Measurements from ENCODE around the gene OSTC.

OSTC gene

DNA sequence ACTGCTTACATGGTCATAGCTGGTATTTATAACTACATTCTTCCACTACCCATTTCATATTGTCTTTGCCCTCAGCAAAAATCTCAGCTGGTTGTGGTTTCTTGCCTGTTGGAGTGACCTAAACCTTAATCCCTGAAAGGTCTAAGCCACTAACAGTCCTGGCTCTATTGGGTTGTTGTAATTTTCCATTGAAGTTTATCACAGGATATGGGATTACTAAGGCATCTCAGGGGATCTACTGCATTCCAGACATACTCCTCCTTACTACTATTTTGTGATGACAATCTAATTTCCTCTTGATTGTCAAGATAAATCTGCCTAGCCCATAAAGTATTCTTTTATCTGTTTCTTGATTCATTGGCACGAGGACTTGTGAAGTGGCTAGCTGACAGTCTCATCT, 6.2 kb upstream of the OSTC start:
- CTCF ChIA-PET, result interaction anchor here (0.6 kb wide), 1 partner anchor 743 kb away, joined by 6 read pairs; no protein-coding TSS in a partner anchor

GRCh38 chr4:108646706-108647105, 3.7 kb upstream of the OSTC start:
- TF ChIP-seq, protein P1, sequence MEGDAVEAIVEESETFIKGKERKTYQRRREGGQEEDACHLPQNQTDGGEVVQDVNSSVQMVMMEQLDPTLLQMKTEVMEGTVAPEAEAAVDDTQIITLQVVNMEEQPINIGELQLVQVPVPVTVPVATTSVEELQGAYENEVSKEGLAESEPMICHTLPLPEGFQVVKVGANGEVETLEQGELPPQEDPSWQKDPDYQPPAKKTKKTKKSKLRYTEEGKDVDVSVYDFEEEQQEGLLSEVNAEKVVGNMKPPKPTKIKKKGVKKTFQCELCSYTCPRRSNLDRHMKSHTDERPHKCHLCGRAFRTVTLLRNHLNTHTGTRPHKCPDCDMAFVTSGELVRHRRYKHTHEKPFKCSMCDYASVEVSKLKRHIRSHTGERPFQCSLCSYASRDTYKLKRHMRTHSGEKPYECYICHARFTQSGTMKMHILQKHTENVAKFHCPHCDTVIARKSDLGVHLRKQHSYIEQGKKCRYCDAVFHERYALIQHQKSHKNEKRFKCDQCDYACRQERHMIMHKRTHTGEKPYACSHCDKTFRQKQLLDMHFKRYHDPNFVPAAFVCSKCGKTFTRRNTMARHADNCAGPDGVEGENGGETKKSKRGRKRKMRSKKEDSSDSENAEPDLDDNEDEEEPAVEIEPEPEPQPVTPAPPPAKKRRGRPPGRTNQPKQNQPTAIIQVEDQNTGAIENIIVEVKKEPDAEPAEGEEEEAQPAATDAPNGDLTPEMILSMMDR (conservative IDR thresholded peaks at IDR 0.05; ENCODE audit: low read depth), result no peak
- POLR2A ChIA-PET (ENCODE audit: low non-redundant PET), result no interaction called here
- no peak overlapping the region for H3K27ac ChIP-seq
- no peak for DNase-seq (ENCODE audit: low spot score)
- CTCF ChIA-PET, result no interaction called here

More for the DNA sequence above, 6.2 kb upstream of the OSTC start:
- DNase-seq (ENCODE audit: low spot score), result no peak
- TF ChIP-seq, protein P1 (conservative IDR thresholded peaks at IDR 0.05; ENCODE audit: low read depth), result no peak
- POLR2A ChIA-PET (ENCODE audit: low non-redundant PET), result no interaction called here
- no peak overlapping the region for H3K27ac ChIP-seq

GRCh38 chr4:108649863-108650211, 562 bp upstream of the OSTC start:
- TF ChIP-seq, protein P1 (conservative IDR thresholded peaks at IDR 0.05; ENCODE audit: low read depth), result no peak
- ChIA-PET POLR2A (ENCODE audit: low non-redundant PET) (no interaction called here), CTCF (interaction anchor here (0.6 kb wide), 2 partner anchors 155 to 1049 kb away, joined by 3 to 7 read pairs; no protein-coding TSS in a partner anchor)
- peak overlapping the region; percentile 77 for H3K27ac ChIP-seq
- DNase-seq (ENCODE audit: low spot score), result no peak

DNA sequence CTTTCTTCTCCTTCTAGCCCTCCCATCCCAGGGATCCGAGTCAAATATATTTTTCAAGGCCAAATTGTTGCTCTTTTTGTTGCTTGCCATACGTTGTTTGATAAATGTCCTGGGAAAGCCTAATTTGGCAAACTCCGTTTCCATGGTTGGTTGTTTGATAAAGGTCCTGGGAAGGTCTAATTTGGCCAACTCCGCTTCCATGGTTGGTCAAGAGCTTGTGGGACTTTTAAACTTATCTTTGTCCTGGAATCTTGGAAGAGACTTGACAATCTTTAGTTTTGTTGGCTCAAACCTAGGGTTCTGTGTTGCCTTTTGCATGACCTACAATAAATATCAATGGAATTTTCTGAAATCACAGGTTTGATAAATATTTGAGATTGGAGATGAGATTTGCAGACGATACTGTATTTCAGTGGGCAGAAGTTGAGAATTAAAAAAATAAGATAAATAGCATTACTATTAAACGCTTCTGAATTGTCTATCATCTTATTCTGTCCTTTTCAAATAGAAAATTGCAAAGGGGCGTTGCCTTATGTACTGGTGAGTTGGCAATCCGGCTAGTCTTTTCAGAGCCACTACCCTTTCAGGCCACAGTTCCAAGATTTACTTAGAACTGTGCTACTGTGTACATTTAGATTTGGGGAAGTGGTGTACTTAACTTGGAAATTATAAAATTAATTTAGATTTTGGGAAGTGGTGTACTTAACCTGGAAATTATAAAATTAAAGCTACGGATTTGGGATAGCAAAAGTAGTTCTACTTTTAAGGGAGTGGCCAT, 804 bp downstream of the OSTC start:
- peak overlapping the region; percentile 77 for H3K27ac ChIP-seq
- ChIA-PET CTCF (interaction anchor here (0.6 kb wide), 2 partner anchors 645 to 844 kb away, joined by 3 read pairs; no protein-coding TSS in a partner anchor), POLR2A (ENCODE audit: low non-redundant PET) (no interaction called here)
- peak; percentile 35 for DNase-seq (ENCODE audit: low spot score)
- TF ChIP-seq, protein P1 (conservative IDR thresholded peaks at IDR 0.05; ENCODE audit: low read depth), result no peak

DNA sequence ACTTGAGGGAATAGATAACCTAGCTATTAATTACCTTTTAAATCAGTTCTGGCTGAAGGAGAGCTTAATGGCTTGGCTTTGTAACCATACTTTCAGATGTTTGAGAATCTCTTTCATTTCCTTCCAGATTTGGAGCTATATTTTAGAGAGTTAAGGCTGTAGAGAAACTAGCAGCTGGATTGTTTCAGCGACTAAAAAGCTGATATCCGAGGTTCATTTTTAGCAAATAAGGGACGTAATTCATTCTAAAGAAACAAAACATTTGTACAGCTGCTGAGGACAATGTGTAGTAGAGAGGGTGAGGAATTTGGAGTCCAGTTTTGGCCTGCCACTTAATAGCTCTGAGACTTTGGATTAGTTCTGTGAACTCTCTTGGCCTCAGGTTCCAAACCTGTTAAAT, 12.2 kb downstream of the OSTC start:
- POLR2A ChIA-PET (ENCODE audit: low non-redundant PET), result no interaction called here
- DNase-seq (ENCODE audit: low spot score), result no peak
- no peak overlapping the region for H3K27ac ChIP-seq
- TF ChIP-seq, protein P1 (conservative IDR thresholded peaks at IDR 0.05; ENCODE audit: low read depth), result no peak
- CTCF ChIA-PET, result no interaction called here

DNA sequence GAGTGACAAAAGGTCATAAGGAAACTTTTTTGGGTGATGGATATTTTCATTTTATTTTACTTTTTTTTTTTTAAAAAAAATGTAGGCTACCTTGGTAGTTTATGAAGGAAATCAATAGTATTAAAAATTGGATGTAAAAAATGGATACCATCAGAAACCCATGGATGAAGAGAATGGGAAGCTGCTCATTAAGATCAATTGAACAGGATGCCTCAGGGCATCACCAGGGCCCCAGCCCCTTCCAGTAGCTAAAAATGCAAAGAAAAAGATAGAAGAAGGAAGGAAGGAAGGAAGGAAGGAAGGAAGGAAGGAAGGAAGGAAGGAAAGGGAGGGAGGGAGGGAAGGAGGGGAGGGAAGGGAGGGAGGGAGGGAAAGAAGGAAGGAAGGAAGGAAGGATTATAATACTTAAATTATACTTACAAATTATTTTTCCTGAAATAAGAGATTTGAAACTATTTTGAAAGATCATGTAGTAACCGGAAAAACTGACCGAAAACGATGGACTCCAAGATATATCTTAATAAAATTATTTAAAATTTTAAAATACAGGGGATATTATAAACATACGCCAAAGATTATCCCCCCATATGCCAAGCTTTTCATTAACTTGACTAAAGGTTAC, 24.1 kb downstream of the OSTC start:
- ChIA-PET CTCF (interaction anchor here (0.7 kb wide), 1 partner anchor 489 kb away, joined by 3 read pairs; no protein-coding TSS in a partner anchor), POLR2A (ENCODE audit: low non-redundant PET) (no interaction called here)
- H3K27ac ChIP-seq, result no peak overlapping the region
- no peak for DNase-seq (ENCODE audit: low spot score)
- TF ChIP-seq, protein P1 (conservative IDR thresholded peaks at IDR 0.05; ENCODE audit: low read depth), result no peak

Data from RWPE1 (cell line).